H1 (cell line): ENCODE data around the gene FABP7. TPM values are rescaled to one million over a fixed set of nuclear protein-coding genes. Genes with fewer than 3 reads are reported as not detected.

Experiments used
- CTCF ChIA-PET: fragments of 300-600 bp; sonication (Branson Sonifier 250); formaldehyde crosslinking; loops from one replicate; lab custom pipeline; 2021; ENCODE audit not compliant: partially characterized antibody; lab: Charles Lee
- POLR2A ChIA-PET: fragments of 300-600 bp; sonication (Branson Sonifier 250); formaldehyde crosslinking; loops from one replicate; lab custom pipeline; 2021; ENCODE audit warnings: inconsistent platforms; ENCODE audit not compliant: partially characterized antibody; lab: Charles Lee
- DNase-seq, 2 experiments: peaks; one replicate each; pipeline versions ENCODE4 v3.0.0 to v3.0.0-alpha.2; 2010 to 2022; ENCODE audit warnings: low spot score in 2 of 2, low read depth in 1 of 2, mixed read lengths in 1 of 2
- FAIRE-seq: peaks from 2 replicates; lab custom pipeline; 2011; peaks lifted over from hg19 to GRCh38; lab: Jason Lieb, UNC
- H2AFZ ChIP-seq: 2 replicates; pipeline ENCODE4 v1.8.1; 2012; ENCODE audit warnings: low read length, inconsistent platforms
- H2AK5ac ChIP-seq: 2 replicates; pipeline ENCODE4 v1.6.1; 2013; ENCODE audit warnings: low read depth, low read length
- H2BK120ac ChIP-seq: replicated peaks from 2 replicates; pipeline ENCODE3; 2013; ENCODE audit warnings: low read depth, low read length, inconsistent platforms
- H2BK12ac ChIP-seq: 2 replicates; pipeline ENCODE4 v1.6.1; 2013; ENCODE audit warnings: low read depth, low read length
- H2BK15ac ChIP-seq: 2 replicates; pipeline ENCODE4 v1.6.1; 2013; ENCODE audit warnings: low read length
- H2BK20ac ChIP-seq: 2 replicates; pipeline ENCODE4 v1.6.1; 2013; ENCODE audit warnings: low read length
- H2BK5ac ChIP-seq: 2 replicates; pipeline ENCODE4 v1.6.1; 2013; ENCODE audit warnings: low read depth, low read length
- H3K14ac ChIP-seq: 2 replicates; pipeline ENCODE4 v1.6.1; 2013; ENCODE audit warnings: inconsistent platforms; ENCODE audit not compliant: insufficient read length
- H3K18ac ChIP-seq: 2 replicates; pipeline ENCODE4 v1.6.1; 2013; ENCODE audit warnings: low read length; ENCODE audit errors: extremely low read depth
- H3K23ac ChIP-seq: 2 replicates; pipeline ENCODE4 v1.6.1; 2013; ENCODE audit warnings: inconsistent platforms; ENCODE audit not compliant: insufficient read length
- H3K23me2 ChIP-seq: 2 replicates; pipeline ENCODE4 v1.6.1; 2013; ENCODE audit warnings: low read depth, low read length
- H3K27ac ChIP-seq: 2 replicates; pipeline ENCODE4 v1.6.1; 2011; ENCODE audit warnings: low read depth, low read length, inconsistent platforms
- H3K27me3 ChIP-seq, 4 experiments: replicated peaks in 1 of 4; 1 replicate in 1 of 4; 2 replicates in 3 of 4; pipeline versions ENCODE4 v1.6.1 to v1.8.1; 2011 to 2013; ENCODE audit warnings: low read length in 3 of 4, mild to moderate bottlenecking in 3 of 4, inconsistent platforms in 2 of 4, mixed read lengths in 2 of 4, moderate library complexity in 1 of 4; ENCODE audit not compliant: control insufficient read depth in 3 of 4, insufficient read depth in 3 of 4; ENCODE audit errors: extremely low read depth in 1 of 4
- H3K36me3 ChIP-seq, 4 experiments: 2 replicates each; pipeline versions ENCODE4 v1.6.1 to v1.8.1; 2011 to 2013; ENCODE audit warnings: mild to moderate bottlenecking in 4 of 4, low read length in 3 of 4, moderate library complexity in 2 of 4, control low read depth in 1 of 4, inconsistent platforms in 1 of 4; ENCODE audit not compliant: insufficient read depth in 4 of 4, control insufficient read depth in 2 of 4
- H3K4ac ChIP-seq: replicated peaks from 2 replicates; pipeline ENCODE3; 2013; ENCODE audit warnings: low read length, low read depth, mixed read lengths, inconsistent platforms; ENCODE audit not compliant: insufficient read length
- H3K4me1 ChIP-seq, 4 experiments: replicated peaks in 1 of 4; 1 replicate in 1 of 4; 2 replicates in 3 of 4; pipeline versions ENCODE4 v1.6.1 to v1.8.1; 2011 to 2013; ENCODE audit warnings: low read length in 3 of 4, inconsistent platforms in 2 of 4, mixed read lengths in 1 of 4; ENCODE audit not compliant: insufficient read depth in 4 of 4, control insufficient read depth in 3 of 4
- H3K4me2 ChIP-seq, 2 experiments: 2 replicates each; pipeline versions ENCODE4 v1.6.1 to v1.8.1; 2011 to 2013; ENCODE audit warnings: low read depth in 2 of 2, low read length in 2 of 2, control low read depth in 1 of 2, inconsistent platforms in 1 of 2, mild to moderate bottlenecking in 1 of 2; ENCODE audit not compliant: insufficient read depth in 1 of 2
- H3K4me3 ChIP-seq, 4 experiments: fragments of 200-600, 300-600 bp in 1 of 4; sonication (generic), shearing (Covaris generic), sonication (Bioruptor Twin) in 1 of 4; 2 replicates each; pipeline versions ENCODE4 v1.5.1 to v1.8.1; 2011 to 2016; ENCODE audit warnings: low read length in 4 of 4, low read depth in 3 of 4, control low read depth in 2 of 4, inconsistent platforms in 2 of 4, mild to moderate bottlenecking in 2 of 4, mixed read lengths in 1 of 4, moderate library complexity in 1 of 4; ENCODE audit not compliant: insufficient read depth in 2 of 4; ENCODE audit errors: extremely low read depth in 1 of 4
- H3K56ac ChIP-seq: replicated peaks from 2 replicates; pipeline ENCODE3; 2013; ENCODE audit warnings: low read depth, mild to moderate bottlenecking, mixed read lengths, low read length, inconsistent platforms; ENCODE audit not compliant: insufficient read length
- H3K79me1 ChIP-seq: 2 replicates; pipeline ENCODE4 v1.6.1; 2013; ENCODE audit warnings: low read depth, low read length, control low read depth
- H3K79me2 ChIP-seq, 2 experiments: 2 replicates each; pipeline versions ENCODE4 v1.6.1 to v1.8.1; 2012 to 2013; ENCODE audit warnings: low read length in 2 of 2, mild to moderate bottlenecking in 2 of 2, inconsistent platforms in 1 of 2; ENCODE audit not compliant: insufficient read depth in 2 of 2, control insufficient read depth in 1 of 2
- H3K9ac ChIP-seq, 4 experiments: replicated peaks in 1 of 4; 1 replicate in 1 of 4; 2 replicates in 3 of 4; pipeline versions ENCODE4 v1.6.1 to v1.8.1; 2011 to 2013; ENCODE audit warnings: low read depth in 3 of 4, low read length in 3 of 4, control low read depth in 2 of 4, mild to moderate bottlenecking in 2 of 4, moderate library complexity in 2 of 4, inconsistent platforms in 1 of 4; ENCODE audit errors: extremely low read depth in 1 of 4
- H3K9me3 ChIP-seq, 2 experiments: 2 replicates each; pipeline versions ENCODE4 v1.6.1 to v1.8.1; 2012 to 2013; ENCODE audit warnings: mild to moderate bottlenecking in 2 of 2, moderate library complexity in 2 of 2, control low read depth in 1 of 2, inconsistent platforms in 1 of 2, low read depth in 1 of 2, low read length in 1 of 2, mixed read lengths in 1 of 2; ENCODE audit not compliant: insufficient read depth in 2 of 2
- H4K20me1 ChIP-seq, 2 experiments: replicated peaks in 1 of 2; 2 replicates each; pipeline versions ENCODE3 to v1.8.1; 2011 to 2013; ENCODE audit warnings: inconsistent platforms in 2 of 2, low read length in 2 of 2, mild to moderate bottlenecking in 1 of 2; ENCODE audit not compliant: insufficient read depth in 2 of 2, control insufficient read depth in 1 of 2
- H4K5ac ChIP-seq: 2 replicates; pipeline ENCODE4 v1.6.1; 2013; ENCODE audit warnings: low read length, low read depth, mixed read lengths, inconsistent platforms; ENCODE audit not compliant: insufficient read length
- H4K8ac ChIP-seq: 2 replicates; pipeline ENCODE4 v1.8.0; 2013; ENCODE audit warnings: mild to moderate bottlenecking, moderate library complexity, low read length, inconsistent platforms; ENCODE audit not compliant: insufficient read depth; ENCODE audit errors: extremely low read depth
- H4K91ac ChIP-seq: replicated peaks from 2 replicates; pipeline ENCODE3; 2013; ENCODE audit warnings: low read length, mixed read lengths, inconsistent platforms; ENCODE audit not compliant: insufficient read length
- CBX8 ChIP-seq: fragments of 300-800, 300-1000 bp; sonication (generic); IDR thresholded peaks from 2 replicates; pipeline ENCODE4 v1.7.1; 2016; ENCODE audit warnings: low read depth, low read length, borderline replicate concordance
- EZH2 ChIP-seq: fragments of 200-600 bp; sonication (generic); IDR thresholded peaks from 2 replicates; pipeline ENCODE4 v1.7.1; 2012; ENCODE audit warnings: low read depth, mild to moderate bottlenecking, moderate library complexity, low read length, inconsistent platforms; ENCODE audit not compliant: severe bottlenecking
- NANOG ChIP-seq: IDR thresholded peaks from 2 replicates; pipeline ENCODE4 v1.6.1; 2011; ENCODE audit warnings: low read length, low read depth, mild to moderate bottlenecking, inconsistent platforms; ENCODE audit not compliant: insufficient read depth, poor library complexity, severe bottlenecking
- NRF1 ChIP-seq: IDR thresholded peaks from 2 replicates; pipeline ENCODE4 v1.6.1; 2011; ENCODE audit warnings: mild to moderate bottlenecking, low read depth, low read length, improper control_type of control experiment
- RAD21 ChIP-seq, 2 experiments: IDR thresholded peaks in 1 of 2; conservative IDR thresholded peaks in 1 of 2; 2 replicates each; pipeline ENCODE4 v1.6.1; 2011; ENCODE audit warnings: low read depth in 2 of 2, low read length in 2 of 2, improper control_type of control experiment in 1 of 2, inconsistent platforms in 1 of 2, mild to moderate bottlenecking in 1 of 2, moderate library complexity in 1 of 2
- RXRA ChIP-seq: IDR thresholded peaks from 2 replicates; pipeline ENCODE4 v1.6.1; 2011; ENCODE audit warnings: low read depth, mild to moderate bottlenecking, low read length, moderate library complexity; ENCODE audit not compliant: insufficient read depth
- SIX5 ChIP-seq: IDR thresholded peaks from 2 replicates; pipeline ENCODE4 v1.6.1; 2011; ENCODE audit warnings: mild to moderate bottlenecking, low read depth, low read length
- ZNF274 ChIP-seq: IDR thresholded peaks from 2 replicates; pipeline ENCODE4 v1.7.0; 2012; ENCODE audit warnings: low read length, borderline replicate concordance; ENCODE audit errors: extremely low read depth
- whole genome bisulfite sequencing, 2 experiments: shearing (Covaris generic) in 1 of 2; methylation state at CpG; one replicate each; pipeline versions ENCODE4 v1.1.6 to v1.1.7; 2013 to 2015; ENCODE audit warnings: low lambda C conversion rate in 2 of 2, mixed read lengths in 2 of 2, inconsistent platforms in 1 of 2, low coverage in 1 of 2, missing lambda C conversion rate in 1 of 2; ENCODE audit not compliant: insufficient replicate concordance in 2 of 2, insufficient coverage in 1 of 2, insufficient read length in 1 of 2; ENCODE audit errors: extremely low coverage in 1 of 2, missing lambda C conversion rate in 1 of 2; 5-methylcytosine and 5-hydroxymethylcytosine counted together
- polyA plus RNA-seq, 7 experiments: library from polyadenylated mRNA; depleted of rRNA in 3 of 7; stranded (reverse) in 5 of 7; unstranded in 2 of 7; fragments of >200 nt in 5 of 7; fragments of 200-250 nt in 2 of 7; gene quantifications; 1 replicate in 5 of 7; 2 replicates in 1 of 7; 4 replicates in 1 of 7; pipeline versions ENCODE4 v1.2.1 to v1.2.3, GENCODE V29; 2011 to 2013; ENCODE audit warnings: missing spikeins in 2 of 7, mixed read lengths in 2 of 7
- total RNA-seq: library from RNA; stranded (reverse); fragmentation: NEBNext Ultra II Directional; extraction: Animal tissue kit (Norgen Biotek cat#: 25700); gene quantifications from 2 replicates; pipeline ENCODE4 v1.2.1, GENCODE V29; 2021
- TF ChIP-seq, protein P1 (sequence below), 3 experiments: IDR thresholded peaks; 1 replicate in 2 of 3; 2 replicates in 1 of 3; pipeline versions ENCODE4 v1.5.1 to v1.6.1; 2011; ENCODE audit warnings: low read length in 3 of 3, mild to moderate bottlenecking in 3 of 3, inconsistent platforms in 2 of 3, low read depth in 1 of 3, moderate library complexity in 1 of 3; ENCODE audit not compliant: insufficient read depth in 1 of 3; ENCODE audit errors: control extremely low read depth in 1 of 3

FABP7 gene
- total and polyA plus RNA-seq, 2 of the 8 experiments (the other 6 are each of a cell fraction or from before 2014, with no cell fraction given): 10.6 to 13.1 TPM

DNA sequence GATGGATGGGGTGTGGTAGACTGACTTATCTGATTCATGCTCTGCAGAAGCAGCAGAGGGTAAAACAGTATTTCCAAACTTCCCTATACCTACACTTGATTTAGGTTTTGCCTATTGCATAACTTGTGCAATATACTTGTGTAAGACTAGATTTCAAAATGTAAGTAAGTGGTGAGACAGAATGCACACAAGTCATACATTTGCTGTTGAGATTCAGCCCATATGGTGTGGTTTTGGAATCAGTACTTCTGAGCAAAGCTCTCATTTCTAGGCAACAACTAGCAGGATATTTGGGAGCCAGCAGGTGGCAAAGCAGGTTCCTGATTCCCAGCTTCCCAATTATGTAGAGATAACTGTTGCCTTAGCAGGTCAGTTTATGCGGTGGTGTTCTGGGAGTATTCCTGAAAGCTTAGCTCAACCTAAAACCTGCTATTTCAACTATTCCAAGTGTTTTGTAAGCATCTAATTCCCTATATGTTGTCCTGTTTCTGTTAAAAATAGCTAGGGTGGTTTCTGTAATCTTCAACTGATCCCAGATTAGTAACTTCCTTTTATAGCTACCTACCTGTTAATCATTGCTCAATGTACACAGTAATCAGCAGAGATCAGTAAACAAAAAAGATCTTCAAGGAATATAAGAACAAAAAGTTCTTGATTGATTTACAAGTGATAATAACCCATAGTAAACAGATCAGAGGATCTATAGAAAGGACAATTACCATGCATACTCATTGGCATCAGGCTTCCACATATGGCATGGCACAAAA lies 8.5 kb upstream of the FABP7 start:
- no peak overlapping the region for H4K8ac ChIP-seq
- no peak for DNase-seq
- no peak overlapping the region for H2BK5ac ChIP-seq
- H2BK12ac ChIP-seq: no peak overlapping the region
- no peak overlapping the region for H2BK120ac ChIP-seq
- ChIA-PET POLR2A (interaction anchor here (0.5 to 1.1 kb wide), 2 partner anchors 10 to 16 kb away, joined by 5 to 6 read pairs; no protein-coding TSS in a partner anchor), CTCF (interaction anchor here (0.6 to 1.3 kb wide), 8 partner anchors 9 to 279 kb away, joined by 3 to 10 read pairs (median 4); partner anchors contain the start of genes FABP7 and SMPDL3A)
- H4K91ac ChIP-seq: no peak overlapping the region
- H3K23ac ChIP-seq: no peak overlapping the region
- H3K79me2 ChIP-seq: no peaks in the 10 kb centered on the region
- H4K20me1 ChIP-seq: no peaks in the 10 kb centered on the region
- H3K23me2 ChIP-seq: no peaks in the 10 kb centered on the region
- H3K18ac ChIP-seq: no peak overlapping the region
- H3K9me3 ChIP-seq: no peaks in the 10 kb centered on the region
- no peak overlapping the region for H4K5ac ChIP-seq
- H3K4ac ChIP-seq: no peak overlapping the region
- FAIRE-seq: no peak
- H3K4me1 ChIP-seq: no peaks in the 10 kb centered on the region
- no peaks in the 10 kb centered on the region for H3K79me1 ChIP-seq
- no peak overlapping the region for H2BK20ac ChIP-seq
- H3K36me3 ChIP-seq: no peaks in the 10 kb centered on the region
- no peak overlapping the region for H3K56ac ChIP-seq
- H2BK15ac ChIP-seq: no peak overlapping the region
- no peak overlapping the region for H3K4me2 ChIP-seq
- 72% methylated on average over 1 of the region's 1 CpG; no CpG with 5 or more reads in 1 of the 2 experiments for WGBS, 2 experiments
- H3K14ac ChIP-seq: no peak overlapping the region
- no peak overlapping the region for H2AFZ ChIP-seq
- H3K4me3 ChIP-seq: no peak overlapping the region
- no peak overlapping the region for H2AK5ac ChIP-seq
- no peak overlapping the region for H3K9ac ChIP-seq
- H3K27ac ChIP-seq: no peak overlapping the region
- no peaks in the 10 kb centered on the region for H3K27me3 ChIP-seq
- no peak for TF ChIP-seq EZH2
- no peak for TF ChIP-seq SIX5
- no peak for TF ChIP-seq NANOG
- peak; percentile 44 to 52 for TF ChIP-seq RAD21 (IDR thresholded peaks at IDR 0.05 in 1 of 2, conservative IDR thresholded peaks at IDR 0.05 in 1 of 2; ENCODE audit: low read depth in 2 of 2, low read length in 2 of 2)
- TF ChIP-seq NRF1: no peak
- no peak for TF ChIP-seq ZNF274
- TF ChIP-seq, protein P1, sequence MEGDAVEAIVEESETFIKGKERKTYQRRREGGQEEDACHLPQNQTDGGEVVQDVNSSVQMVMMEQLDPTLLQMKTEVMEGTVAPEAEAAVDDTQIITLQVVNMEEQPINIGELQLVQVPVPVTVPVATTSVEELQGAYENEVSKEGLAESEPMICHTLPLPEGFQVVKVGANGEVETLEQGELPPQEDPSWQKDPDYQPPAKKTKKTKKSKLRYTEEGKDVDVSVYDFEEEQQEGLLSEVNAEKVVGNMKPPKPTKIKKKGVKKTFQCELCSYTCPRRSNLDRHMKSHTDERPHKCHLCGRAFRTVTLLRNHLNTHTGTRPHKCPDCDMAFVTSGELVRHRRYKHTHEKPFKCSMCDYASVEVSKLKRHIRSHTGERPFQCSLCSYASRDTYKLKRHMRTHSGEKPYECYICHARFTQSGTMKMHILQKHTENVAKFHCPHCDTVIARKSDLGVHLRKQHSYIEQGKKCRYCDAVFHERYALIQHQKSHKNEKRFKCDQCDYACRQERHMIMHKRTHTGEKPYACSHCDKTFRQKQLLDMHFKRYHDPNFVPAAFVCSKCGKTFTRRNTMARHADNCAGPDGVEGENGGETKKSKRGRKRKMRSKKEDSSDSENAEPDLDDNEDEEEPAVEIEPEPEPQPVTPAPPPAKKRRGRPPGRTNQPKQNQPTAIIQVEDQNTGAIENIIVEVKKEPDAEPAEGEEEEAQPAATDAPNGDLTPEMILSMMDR (IDR thresholded peaks at IDR 0.05; ENCODE audit: control extremely low read depth in 1 of 3, insufficient read depth in 1 of 3, low read depth in 1 of 3, low read length in 3 of 3): peak in 2 of 3 experiments; percentile 32 to 36; a peak in 3 of 4 replicates
- TF ChIP-seq CBX8: no peak
- no peak for TF ChIP-seq RXRA
